Neural progenitor cell (in vitro differentiated cells): Measurements from ENCODE around the gene NINL.

ENCODE experiments used
- CTCF ChIP-seq: fragments of 200-600 bp; sonication (generic); IDR thresholded peaks from 2 replicates; pipeline ENCODE4 v1.5.1; 2017; ENCODE audit warnings: antibody characterized with exemption, mild to moderate bottlenecking
- EZH2 ChIP-seq: fragments of 200-600 bp; sonication (generic); IDR thresholded peaks from 2 replicates; pipeline ENCODE4 v1.6.1; 2017; ENCODE audit warnings: antibody characterized with exemption, mild to moderate bottlenecking, moderate library complexity
- EZH2phosphoT487 ChIP-seq: fragments of 200-600 bp; sonication (generic); IDR thresholded peaks from 2 replicates; pipeline ENCODE4 v1.6.1; 2017; ENCODE audit warnings: antibody characterized with exemption

GRCh38 chr20:25484224-25484846, 101.0 kb downstream of the NINL start:
- TF ChIP-seq CTCF = peak; percentile 20
- no peak for TF ChIP-seq EZH2
- TF ChIP-seq EZH2phosphoT487 = no peak
